Stimulated activated effector memory CD8-positive, alpha-beta T cell treated with anti-CD3 and anti-CD28 coated beads, Interleukin-12 subunit alpha, Interleukin-12 subunit beta, amount 100 ng/mL, for 72 hours (primary cell): ENCODE measurements around the gene PRAMEF6.
"Not testable (repeated sequence)": the region's sequence is repeated elsewhere in the genome, so short reads cannot be mapped to it uniquely, and the experiment has no call there.

Experiments
- ATAC-seq: fragments of 150-1000 bp; cut with Tn5 transposase; 2 replicates; pipeline ENCODE4 v1.10.0; 2021
- DNase-seq, 2 donors: peaks; one replicate each; pipeline ENCODE4 v3.0.0; 2021 to 2022; ENCODE audit warnings: low spot score in 2 of 2
- H3K27ac Mint-ChIP-seq: one replicate; pipeline ENCODE4 v1.8.0; 2022; ENCODE audit warnings: mild to moderate bottlenecking, mixed read lengths
- H3K36me3 Mint-ChIP-seq: one replicate; pipeline ENCODE4 v1.8.0; 2022; ENCODE audit warnings: mild to moderate bottlenecking, mixed read lengths
- H3K4me1 Mint-ChIP-seq: one replicate; pipeline ENCODE4 v1.8.0; 2022; ENCODE audit warnings: mixed read lengths
- H3K4me3 Mint-ChIP-seq: one replicate; pipeline ENCODE4 v1.8.0; 2022; ENCODE audit warnings: mild to moderate bottlenecking, mixed read lengths
- H3K9me3 Mint-ChIP-seq: one replicate; pipeline ENCODE4 v1.8.0; 2022; ENCODE audit warnings: mixed read lengths

PRAMEF6 gene

DNA sequence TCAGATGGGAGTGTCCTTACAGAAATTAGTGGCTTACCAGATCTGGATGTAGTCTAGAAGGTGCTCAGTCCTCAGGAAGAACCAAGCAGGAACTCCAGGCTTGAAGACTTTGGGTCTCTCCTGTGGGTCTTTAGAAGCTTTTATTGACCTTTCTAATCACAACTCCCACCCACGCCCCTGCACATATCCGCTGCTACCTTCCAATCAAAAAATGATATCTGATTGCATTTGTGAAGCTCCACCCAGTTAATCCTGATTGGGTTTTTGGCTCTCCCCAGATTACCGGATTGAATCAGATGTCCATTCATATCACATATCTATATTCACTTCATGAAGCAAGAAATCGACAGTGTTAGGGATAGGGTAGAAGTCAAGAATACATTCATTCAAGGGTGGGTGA lies at the start of gene PRAMEF6:
Gene PRAMEF6 (minus strand): TSS at position 101 of the 400 bp plus-strand sequence. CDS start 5,062 bp downstream, outside the sequence.
- not testable (repeated sequence) for H3K36me3 Mint-ChIP-seq, H3K4me3 Mint-ChIP-seq, ATAC-seq

DNA sequence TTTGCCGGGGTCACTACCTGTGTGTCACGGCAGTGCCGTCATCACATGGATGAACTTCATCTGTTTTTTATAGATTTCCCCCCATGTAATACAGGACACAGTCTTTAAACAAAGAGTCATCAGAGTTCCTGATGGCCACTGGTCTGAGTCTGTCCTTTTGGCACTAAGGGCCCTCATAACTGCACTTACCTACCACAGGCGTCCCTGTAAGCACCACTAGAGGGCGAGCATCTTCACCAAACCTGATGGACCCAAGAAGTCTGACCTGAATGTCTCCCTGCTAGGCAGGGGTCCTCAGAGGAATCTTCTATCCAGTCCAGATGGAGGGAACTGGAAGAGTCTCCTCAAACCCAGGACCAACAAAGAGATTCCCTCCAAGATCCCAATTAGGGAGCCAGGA lies 23.0 kb downstream of the PRAMEF6 start:
- not testable (repeated sequence) for H3K36me3 Mint-ChIP-seq, H3K27ac Mint-ChIP-seq, H3K4me3 Mint-ChIP-seq, ATAC-seq, H3K9me3 Mint-ChIP-seq, H3K4me1 Mint-ChIP-seq, DNase-seq

More for the DNA sequence above, at the start of gene PRAMEF6:
- H3K4me1 Mint-ChIP-seq, H3K9me3 Mint-ChIP-seq, DNase-seq, H3K27ac Mint-ChIP-seq: not testable (repeated sequence)

DNA sequence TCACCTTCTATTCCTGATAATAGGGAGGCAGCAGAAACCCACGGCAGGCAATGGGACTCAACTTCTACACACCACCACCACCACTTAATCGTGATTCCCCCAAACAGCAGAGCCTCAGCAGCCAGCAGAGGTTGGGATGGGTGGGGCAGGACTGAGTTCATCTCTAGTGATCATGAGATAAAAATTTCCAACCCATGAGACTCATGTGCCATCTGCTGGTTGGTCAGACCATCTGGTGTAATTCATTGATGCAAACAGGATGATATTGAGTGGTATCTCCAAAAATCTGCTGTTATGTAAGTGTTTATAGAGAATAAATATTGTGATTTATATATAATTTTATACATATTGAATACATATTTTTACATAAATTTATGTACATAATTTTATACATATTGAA lies 25.6 kb downstream of the PRAMEF6 start:
- DNase-seq, H3K36me3 Mint-ChIP-seq, H3K27ac Mint-ChIP-seq, H3K9me3 Mint-ChIP-seq, ATAC-seq, H3K4me1 Mint-ChIP-seq, H3K4me3 Mint-ChIP-seq: not testable (repeated sequence)

DNA sequence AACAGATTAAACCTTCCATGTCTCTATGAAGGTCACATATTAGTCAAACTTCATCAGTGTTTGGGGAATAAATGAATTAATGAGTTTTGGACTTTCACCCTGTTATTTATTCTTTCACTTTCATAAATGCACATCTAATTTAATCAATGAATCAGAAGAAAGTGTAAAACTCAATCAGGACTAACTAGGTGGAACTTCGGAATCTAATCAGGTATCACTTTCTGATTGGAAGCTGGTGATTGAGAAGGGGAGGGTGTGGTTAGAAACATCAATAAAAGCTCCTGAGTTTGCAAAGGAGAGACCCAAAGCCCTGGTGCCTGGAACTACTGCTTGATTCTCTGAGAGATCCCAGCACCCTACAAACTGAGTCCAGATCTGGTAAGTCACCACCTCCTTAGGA lies 31.1 kb downstream of the PRAMEF6 start, which contains the start of gene PRAMEF7:
Gene PRAMEF7 (plus strand): TSS at position 301 of the 400 bp plus-strand sequence. CDS start 1,083 bp downstream, outside the sequence.
- H3K27ac Mint-ChIP-seq, H3K9me3 Mint-ChIP-seq, DNase-seq, ATAC-seq, H3K4me1 Mint-ChIP-seq, H3K36me3 Mint-ChIP-seq, H3K4me3 Mint-ChIP-seq: not testable (repeated sequence)

DNA sequence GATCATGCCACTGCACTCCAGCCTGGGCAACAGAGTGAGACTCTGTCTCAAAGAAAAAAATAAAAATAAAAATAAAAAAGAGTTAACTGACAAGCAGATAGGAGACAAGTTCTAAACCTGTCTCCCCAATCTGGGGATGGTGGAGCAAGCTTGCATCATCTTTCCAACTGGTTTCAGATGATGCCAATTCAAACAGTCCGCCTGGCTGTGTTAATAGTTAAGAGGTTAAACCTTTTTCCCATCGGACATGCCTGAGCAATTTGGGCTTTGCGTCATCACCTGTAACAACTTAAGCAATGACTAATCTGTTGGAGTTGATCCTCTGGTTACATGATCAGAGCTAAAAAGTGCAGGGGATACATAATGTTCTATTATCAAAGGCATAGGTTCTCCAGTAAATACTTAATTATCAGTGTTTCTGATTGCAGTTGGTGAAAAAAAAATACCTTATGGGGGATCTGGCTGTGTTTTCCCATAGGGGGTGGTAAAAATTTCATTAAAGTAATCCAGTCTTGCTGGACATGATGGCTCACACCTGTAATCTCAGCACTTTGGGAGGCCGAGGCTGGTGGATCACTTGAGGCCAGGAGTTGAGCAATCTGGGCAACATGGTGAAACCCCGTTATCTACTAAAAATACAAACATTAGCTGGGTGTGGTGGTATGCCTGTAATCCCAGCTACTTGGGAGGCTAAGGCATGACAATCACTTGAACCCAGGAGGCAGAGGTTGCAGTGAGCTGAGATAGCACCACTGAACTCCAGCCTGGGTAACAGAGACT lies 43.4 kb downstream of the PRAMEF6 start:
- H3K4me3 Mint-ChIP-seq, H3K9me3 Mint-ChIP-seq, ATAC-seq, DNase-seq, H3K4me1 Mint-ChIP-seq, H3K27ac Mint-ChIP-seq, H3K36me3 Mint-ChIP-seq: not testable (repeated sequence)

DNA sequence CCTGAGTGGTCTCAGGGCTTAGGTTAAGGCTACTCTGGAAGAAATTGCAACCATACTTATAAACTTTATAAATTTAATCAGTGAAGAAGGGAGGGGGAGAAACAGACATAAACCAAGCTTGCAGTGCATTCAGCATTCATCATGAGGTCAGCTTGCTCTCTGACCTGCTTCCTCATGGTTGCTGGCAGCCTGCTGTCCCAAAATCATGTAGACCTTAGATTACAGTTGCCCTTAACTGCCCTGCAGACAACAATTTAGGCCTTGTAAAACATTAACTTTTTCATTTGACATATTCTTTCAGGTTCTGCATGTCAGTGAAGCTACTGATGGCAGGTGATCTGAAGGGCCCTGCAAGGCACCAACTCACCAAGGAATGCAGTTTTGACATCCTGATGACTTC lies 48.2 kb downstream of the PRAMEF6 start:
- not testable (repeated sequence) for H3K4me1 Mint-ChIP-seq, DNase-seq, H3K4me3 Mint-ChIP-seq, H3K27ac Mint-ChIP-seq, H3K36me3 Mint-ChIP-seq, H3K9me3 Mint-ChIP-seq, ATAC-seq

DNA sequence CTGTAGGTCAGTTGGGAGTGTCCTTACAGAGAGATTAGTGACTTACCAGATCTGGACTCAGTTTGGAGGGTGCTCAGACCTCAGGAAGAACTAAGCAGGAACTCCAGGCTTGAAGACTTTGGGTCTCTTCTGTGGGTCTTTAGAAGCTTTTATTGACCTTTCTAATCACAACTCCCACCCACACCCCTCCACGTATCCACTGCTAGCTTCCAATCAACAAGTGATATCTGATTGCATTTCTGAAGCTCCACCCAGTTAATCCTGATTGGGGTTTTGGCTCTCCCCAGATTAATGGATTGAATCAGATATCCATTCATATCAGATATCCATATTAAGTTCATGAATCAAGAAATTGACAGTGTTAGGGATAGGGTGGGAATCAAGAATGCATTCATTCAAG lies 49.2 kb downstream of the PRAMEF6 start, which contains the start of gene PRAMEF10:
Gene PRAMEF10 (minus strand): TSS at position 101 of the 400 bp plus-strand sequence. CDS start 2,423 bp downstream, outside the sequence.
- not testable (repeated sequence) for H3K4me3 Mint-ChIP-seq, H3K36me3 Mint-ChIP-seq, DNase-seq, H3K27ac Mint-ChIP-seq, ATAC-seq, H3K9me3 Mint-ChIP-seq, H3K4me1 Mint-ChIP-seq
